ENCODE data around the gene ACSS1. TPM values are rescaled to one million over a fixed set of nuclear protein-coding genes. Genes with fewer than 3 reads are reported as not detected.

Gene ACSS1
- total RNA-seq, 1 donor: 3.5 TPM

DNA sequence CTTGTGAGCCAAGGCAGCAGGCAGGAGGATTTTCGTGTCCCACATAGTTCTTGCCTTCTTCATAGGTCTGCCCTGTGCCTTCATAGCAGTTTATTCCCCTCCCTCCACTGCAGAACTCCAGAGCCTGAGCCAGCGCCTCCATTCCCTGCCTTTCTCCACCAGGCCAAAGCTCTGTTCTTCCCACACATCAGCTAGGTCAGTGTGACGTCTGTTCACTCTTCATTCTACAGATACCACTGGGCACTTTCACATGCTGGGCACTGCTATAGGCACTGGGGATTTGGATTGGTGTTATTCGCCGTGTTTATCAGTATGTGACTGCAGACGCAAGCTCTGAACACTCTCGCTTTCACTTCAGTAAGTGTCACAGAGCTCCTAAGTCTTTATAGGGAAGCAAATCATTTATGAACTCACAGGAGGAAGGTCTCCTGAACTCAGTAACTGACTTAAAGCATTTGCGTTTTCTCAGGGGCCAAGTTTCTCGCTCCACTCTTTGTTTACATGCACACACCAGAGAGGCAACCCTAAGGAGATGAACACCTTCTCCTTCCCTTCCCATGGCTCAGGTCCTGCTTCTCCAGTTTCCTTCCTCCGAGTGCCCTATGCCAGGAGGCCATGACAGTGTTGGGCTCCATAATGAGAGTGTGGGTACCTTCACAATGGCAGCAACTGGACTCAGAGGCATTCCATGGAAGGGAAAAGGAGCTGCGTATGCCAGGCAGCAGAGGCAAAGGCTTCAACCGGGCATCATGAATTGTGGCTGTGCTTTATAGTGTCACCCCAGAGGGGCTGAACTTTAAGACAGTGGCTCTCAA, 59.1 kb downstream of the ACSS1 start:
- DNase-seq (ENCODE audit: low read depth): no peak
- no peak for TF ChIP-seq CTCF (IDR thresholded peaks at IDR 0.05; ENCODE audit: insufficient read depth, low read depth, low read length)
- H3K4me3 ChIP-seq (ENCODE audit: low read depth, low read length): no peak overlapping the region

GRCh38 chr20:24998121-24998520, 59.8 kb downstream of the ACSS1 start:
- H3K4me3 ChIP-seq (ENCODE audit: low read depth, low read length): no peak overlapping the region
- DNase-seq (ENCODE audit: low read depth): no peak
- TF ChIP-seq CTCF (IDR thresholded peaks at IDR 0.05; ENCODE audit: insufficient read depth, low read depth, low read length): no peak

GRCh38 chr20:24996449-24997377, 61.2 kb downstream of the ACSS1 start:
- no peak overlapping the region for H3K4me3 ChIP-seq (ENCODE audit: low read depth, low read length)
- DNase-seq (ENCODE audit: low read depth): no peak
- no peak for TF ChIP-seq CTCF (IDR thresholded peaks at IDR 0.05; ENCODE audit: insufficient read depth, low read depth, low read length)

GRCh38 chr20:24995741-24996448, 62.0 kb downstream of the ACSS1 start:
- H3K4me3 ChIP-seq (ENCODE audit: low read depth, low read length): no peak overlapping the region
- DNase-seq (ENCODE audit: low read depth): no peak
- TF ChIP-seq CTCF (IDR thresholded peaks at IDR 0.05; ENCODE audit: insufficient read depth, low read depth, low read length): no peak

GRCh38 chr20:24994470-24995368, 63.2 kb downstream of the ACSS1 start:
- peak; percentile 93 for TF ChIP-seq CTCF (IDR thresholded peaks at IDR 0.05; ENCODE audit: insufficient read depth, low read depth, low read length)
- H3K4me3 ChIP-seq (ENCODE audit: low read depth, low read length): peak overlapping the region; percentile 34
- DNase-seq (ENCODE audit: low read depth): peak; percentile 75

GRCh38 chr20:24994186-24994465, 63.8 kb downstream of the ACSS1 start:
- DNase-seq (ENCODE audit: low read depth): no peak
- H3K4me3 ChIP-seq (ENCODE audit: low read depth, low read length): no peak overlapping the region
- no peak for TF ChIP-seq CTCF (IDR thresholded peaks at IDR 0.05; ENCODE audit: insufficient read depth, low read depth, low read length)

All from fibroblast of villous mesenchyme (primary cell).